UCSD-AML1 (cell line): ENCODE measurements around the gene LRRC26.

ENCODE experiments used
- DNase-seq: peaks from one replicate; lab custom pipeline; 2025; ENCODE audit not compliant: unreplicated experiment; lab: John Stamatoyannopoulos, UW

Gene LRRC26

DNA sequence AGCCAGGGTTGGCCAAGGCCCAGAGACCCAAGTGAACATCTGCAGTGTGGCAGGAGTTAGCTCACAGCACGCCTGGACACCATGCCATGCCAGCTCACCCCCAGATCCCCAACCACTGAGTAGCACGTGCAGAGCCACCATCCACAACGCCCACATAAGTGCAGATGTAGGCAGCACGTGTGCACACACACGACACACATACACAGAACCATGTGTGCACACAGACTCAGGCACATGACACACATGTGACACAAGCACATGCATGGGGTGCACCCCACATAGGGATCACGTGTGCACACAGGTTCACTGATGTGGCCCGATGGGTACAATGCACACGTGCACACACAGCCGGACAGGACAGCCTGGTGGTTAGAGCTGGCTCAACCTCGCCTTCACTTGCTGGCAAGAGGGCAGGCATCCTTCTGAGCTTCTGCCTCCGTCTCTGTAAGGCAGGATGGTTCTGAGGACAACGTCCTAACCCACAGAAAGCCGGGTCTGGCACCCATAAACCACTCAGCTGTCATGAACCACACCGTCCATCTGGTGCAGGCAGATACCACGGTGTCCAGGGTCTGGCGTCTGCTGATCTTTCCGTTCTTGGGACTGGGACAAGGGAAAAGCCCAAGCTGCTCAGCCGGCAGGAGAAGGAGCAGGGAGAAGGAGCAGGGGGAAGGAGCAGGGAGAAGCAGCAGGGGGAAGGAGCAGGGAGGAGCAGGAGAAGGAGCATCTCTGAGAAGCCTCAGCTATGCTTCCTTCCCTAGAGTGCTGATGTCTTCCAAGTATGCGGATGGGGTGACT is 12.0 kb downstream of the LRRC26 start:
- no peak for DNase-seq

DNA sequence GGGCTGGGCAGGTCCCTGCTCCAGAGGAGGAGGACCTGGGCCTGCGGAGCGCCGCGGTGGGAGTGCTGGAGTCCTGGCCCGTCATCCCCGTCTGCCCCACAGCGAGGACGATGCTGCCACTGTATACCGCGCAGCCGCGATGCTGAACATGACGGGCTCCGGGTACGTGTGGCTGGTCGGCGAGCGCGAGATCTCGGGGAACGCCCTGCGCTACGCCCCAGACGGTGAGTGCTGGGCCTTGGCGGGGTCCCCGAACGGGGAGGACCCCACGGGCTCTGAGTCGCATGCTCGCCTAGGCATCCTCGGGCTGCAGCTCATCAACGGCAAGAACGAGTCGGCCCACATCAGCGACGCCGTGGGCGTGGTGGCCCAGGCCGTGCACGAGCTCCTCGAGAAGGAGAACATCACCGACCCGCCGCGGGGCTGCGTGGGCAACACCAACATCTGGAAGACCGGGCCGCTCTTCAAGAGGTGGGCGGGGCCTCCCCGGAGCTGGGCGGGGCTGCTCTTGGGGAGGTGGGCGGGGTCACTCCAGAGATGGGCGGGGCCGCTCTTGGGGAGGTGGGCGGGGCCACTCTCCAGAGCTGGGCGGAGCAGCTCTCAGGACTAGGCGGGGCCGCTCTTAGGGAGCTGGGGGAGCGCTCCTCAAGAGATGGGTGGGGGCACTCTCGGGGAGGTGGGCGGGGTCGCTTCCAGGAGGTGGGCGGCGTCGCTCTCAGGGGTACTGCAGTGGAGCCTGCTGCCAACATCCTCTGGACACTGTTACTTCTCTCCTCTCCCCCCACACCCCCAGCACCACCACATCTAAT is 13.1 kb downstream of the LRRC26 start:
- DNase-seq = no peak

DNA sequence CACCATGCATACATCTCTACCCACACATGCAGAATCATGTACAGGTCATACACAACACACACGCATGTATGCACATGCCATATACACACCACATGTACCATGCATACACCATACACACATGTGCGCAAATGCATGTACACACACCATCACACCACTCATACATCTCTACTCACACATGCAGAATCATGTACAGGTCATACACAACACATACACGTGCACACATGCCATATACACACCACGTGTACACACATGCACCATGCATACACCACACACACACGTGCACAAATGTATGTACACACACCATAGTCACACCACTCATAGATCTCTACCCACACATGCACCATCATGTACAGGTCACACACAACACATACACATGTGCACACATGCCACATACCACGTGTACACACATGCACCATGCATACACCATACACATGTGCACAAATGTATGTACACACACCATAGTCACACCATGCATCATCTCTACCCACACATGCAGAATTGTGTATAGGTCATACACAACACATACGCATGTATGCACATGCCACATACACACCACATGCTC is 16.9 kb downstream of the LRRC26 start:
- DNase-seq = no peak

DNA sequence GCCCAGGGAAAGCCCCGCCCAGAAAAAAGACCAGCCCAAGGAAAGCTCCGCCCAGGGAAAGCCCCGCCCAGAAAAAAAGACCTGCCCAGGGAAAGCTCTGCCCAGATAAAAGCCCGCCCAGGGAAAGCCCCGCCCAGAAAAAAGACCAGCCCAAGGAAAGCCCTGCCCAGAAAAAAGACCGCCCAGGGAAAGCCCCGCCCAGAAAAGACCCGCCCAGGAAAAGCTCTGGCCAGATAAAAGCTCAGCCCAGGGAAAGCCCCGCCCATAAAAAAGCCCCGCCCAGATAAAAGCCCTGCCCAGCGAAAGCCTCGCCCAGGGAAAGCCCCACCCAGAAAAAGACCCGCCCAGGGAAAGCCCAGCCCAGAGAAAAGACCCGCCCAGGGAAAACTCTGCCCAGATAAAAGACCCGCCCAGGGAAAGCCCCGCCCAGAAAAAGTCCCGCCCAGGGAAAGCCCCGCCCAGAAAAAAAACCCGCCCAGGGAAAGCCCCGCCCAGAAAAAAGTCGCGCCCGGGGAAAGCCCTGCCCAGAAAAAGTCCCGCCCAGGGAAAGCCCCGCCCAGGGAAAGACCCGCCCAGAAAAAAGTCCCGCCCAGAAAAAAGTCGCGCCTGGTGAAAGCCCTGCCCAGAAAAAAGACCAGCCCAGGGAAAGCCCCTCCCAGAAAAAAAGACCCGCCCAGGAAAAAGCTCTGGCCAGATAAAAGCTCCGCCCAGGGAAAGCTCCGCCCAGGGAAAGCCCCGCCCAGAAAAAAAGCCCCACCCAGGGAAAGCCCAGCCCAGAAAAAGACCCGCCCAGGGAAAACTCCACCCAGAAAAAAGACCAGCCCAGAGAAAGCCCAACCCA is 19.0 kb downstream of the LRRC26 start:
- DNase-seq = peak; percentile 94

DNA sequence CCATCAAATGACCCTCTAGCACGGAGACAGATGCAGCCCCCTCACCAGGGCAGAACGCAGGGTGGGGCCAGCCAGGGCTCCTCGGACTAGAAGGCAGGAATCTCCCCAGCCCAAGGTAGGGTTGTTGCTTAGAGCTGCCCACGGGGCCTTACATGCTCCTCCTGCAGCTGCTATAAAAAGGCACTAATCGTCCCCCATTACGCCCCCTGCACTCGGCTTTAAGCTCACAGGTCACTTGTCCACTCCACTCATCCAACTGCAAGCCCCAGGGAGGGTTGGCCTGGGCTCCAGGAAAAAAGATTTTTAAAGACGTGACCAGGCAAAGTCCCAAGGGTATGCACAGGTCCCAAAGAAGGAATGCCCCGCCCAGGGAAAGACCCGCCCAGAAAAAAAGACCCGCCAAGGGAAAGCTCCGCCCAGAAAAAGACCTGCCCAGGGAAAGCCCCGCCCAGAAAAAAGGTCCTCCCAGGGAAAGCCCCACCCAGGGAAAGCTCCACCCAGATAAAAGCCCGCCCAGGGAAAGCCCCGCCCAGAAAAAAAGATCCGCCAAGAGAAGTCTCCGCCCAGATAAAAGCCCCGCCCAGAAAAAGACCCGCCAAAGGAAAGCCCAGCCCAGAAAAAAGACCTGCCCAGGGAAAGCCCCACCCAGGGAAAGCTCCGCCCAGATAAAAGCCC is 19.8 kb downstream of the LRRC26 start:
- no peak for DNase-seq

DNA sequence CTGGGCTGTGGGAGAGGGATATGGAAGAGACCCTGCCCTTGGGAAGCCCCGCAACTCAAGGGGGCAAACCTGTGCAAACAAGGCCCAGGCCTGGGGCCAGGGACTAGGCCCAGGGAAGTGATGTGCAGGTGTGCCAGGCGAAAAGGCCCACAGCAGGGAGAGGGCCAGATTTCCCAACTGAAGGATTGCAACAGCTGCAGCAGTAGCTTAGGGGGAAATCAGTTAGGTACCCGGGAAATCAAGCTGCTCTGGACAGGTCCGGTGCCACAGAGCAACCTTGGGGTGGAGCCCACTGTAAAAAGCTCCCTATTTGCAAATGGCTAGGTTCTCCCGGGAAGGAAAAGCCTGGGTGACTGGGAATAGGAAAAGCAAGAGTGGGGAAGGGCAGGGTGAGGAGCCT is 20.5 kb downstream of the LRRC26 start:
- DNase-seq = no peak

DNA sequence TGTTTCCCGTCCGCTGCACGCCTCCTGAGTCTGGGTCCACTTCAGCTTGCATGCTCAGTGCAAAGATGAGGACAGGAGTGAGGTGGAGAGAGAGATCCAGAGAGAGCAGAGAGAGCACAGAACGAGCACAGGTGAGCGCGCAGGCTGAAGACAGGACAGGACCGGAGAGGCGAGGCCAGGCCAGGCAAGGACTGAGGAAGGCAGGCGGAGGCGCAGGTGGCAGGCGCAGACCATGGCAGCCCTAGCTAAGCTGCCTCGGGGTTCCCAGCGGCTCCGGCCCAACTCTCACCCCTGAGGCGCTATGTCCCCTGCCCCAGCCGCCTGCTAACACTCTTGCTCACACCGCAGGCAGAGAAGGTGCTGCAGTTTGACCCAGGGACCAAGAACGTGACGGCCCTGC is 21.2 kb downstream of the LRRC26 start:
- DNase-seq = no peak

DNA sequence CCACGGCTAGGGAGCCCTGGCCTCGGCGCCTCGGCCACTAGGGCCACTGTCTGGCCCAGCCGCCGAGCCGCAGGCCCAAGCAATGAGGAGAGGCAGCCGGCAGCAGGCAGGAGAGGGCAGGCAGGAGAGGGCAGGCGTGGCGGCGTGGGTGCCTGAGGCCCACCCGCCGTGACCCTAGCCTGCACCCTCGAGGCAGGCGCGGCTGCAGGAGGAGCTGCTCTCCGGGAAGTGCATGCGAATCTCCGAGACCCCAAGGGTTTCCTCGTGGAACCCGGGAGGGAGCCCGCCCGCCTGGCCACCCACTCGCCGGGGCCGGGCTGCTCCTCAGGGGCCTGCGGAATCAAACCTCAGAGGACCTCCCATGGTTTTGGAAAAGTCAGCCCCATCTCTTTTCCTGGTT is 21.6 kb downstream of the LRRC26 start:
- no peak for DNase-seq

DNA sequence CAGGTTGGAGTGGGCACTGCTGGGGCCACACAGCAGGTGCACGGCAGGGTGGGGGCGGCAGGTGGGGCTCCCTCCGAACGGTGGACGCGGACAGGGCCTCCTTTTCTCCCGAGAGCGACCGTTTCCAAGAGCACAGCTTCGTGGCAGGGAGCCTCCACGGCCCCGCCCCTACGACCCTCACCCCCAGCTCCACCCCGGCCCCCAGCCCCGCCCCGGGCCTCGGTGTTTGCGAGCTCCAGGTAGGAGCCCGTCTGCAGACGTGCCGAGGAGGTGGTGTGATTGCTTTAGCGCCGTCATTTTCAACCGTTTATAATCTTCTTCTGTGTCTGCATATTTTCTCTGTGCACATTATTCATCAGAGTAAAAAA is 22.1 kb downstream of the LRRC26 start:
- DNase-seq = no peak

DNA sequence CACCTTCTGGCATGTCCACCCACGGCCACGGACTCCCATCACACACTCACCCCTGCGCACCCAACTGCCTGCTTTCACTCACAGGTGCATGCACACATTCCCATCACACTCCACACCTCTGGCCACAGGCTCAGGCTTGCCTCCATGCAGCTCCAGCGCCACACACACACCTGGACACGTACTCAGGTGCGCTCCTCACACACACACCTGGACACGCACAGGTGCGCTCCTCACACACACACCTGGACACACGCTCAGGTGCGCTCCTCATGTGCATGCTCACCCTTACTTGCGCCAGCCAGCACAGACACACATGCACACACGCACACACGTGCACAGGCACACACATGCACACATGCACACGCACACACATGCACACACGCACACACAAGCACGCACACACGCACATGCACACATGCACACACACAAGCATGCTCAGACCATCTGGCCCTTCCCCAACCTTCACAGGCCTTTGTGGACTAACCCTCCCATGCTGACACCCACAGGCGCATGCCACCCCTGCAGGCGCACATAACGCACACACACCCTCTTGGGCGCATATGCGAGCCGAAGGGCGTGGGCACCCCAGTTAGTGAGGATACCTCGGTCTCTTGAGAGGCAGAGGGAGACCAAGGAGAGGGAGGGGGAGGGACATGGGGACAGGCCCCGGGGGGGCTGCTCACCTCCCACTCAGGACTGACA is 22.6 kb downstream of the LRRC26 start:
- DNase-seq = no peak

DNA sequence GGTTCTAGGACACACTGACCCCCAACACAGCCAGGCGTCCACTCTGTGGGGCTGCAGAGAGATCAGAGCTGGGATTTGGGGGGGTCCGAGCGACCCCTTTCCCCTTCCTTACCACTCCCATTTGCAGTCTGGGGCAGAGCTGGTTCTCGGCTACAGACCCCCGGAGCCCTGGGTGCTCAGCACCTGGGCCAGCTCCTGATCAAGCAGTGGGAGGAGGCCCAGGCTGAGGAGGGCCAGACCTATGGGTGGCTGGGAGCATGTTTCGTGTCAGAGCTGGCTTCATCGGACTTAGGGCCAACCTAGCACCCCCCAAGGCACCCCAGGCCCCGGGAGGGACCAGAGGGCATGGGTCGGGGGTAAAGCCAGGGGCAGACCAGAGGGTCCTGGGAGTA is 23.3 kb downstream of the LRRC26 start:
- no peak for DNase-seq

DNA sequence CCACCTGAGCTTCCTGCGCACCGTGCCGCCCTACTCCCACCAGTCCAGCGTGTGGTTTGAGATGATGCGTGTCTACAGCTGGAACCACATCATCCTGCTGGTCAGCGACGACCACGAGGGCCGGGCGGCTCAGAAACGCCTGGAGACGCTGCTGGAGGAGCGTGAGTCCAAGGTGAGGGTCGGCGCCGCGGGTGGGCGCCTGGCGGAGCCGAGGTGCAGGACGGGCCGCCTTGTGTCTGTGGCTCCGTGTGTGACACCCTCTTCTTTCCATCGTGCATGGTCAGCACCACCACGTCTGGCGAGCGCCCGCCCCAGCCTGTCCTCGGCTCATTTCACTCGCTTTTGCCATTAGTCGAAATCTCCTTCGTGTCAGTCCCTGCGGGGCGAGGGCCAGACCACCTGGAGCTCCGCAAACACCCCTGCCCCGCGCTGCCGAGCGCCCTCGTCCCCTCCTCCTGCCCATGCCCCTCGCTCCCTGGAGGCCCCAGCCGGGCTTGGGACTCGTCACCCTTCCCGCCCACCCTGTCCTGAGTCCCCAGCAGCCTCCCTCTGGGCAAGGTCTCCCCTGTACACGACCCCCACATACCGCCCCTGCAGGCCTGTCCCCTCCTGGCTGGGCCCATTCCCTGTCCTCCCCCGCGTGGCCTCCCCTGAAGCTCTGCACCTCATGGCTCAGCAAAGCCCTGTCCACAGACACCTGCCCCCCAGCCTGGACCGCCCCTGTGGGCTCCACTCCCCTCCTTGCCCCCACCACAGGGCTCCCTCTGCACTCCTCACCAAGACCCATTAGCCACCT is 23.9 kb downstream of the LRRC26 start:
- no peak for DNase-seq

DNA sequence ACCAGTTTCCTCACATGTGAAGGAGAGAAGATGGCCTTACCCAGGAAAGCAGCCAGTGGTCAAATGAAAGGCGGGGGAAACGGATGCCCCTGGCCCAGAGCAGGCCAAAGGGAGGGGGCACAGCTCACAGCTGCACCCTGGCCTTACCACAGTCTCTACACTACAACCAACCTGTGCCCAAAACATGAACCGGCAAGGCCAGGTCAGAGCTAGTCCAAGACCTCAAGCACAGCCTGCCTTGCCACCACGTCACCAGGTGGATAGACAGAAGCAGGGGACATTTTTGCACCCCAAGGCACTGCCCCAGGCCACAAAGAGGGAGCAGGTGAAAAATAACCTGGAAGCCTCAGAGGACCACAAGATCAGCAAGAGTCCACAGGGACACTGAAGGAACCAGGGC is 26.4 kb downstream of the LRRC26 start:
- DNase-seq = no peak

DNA sequence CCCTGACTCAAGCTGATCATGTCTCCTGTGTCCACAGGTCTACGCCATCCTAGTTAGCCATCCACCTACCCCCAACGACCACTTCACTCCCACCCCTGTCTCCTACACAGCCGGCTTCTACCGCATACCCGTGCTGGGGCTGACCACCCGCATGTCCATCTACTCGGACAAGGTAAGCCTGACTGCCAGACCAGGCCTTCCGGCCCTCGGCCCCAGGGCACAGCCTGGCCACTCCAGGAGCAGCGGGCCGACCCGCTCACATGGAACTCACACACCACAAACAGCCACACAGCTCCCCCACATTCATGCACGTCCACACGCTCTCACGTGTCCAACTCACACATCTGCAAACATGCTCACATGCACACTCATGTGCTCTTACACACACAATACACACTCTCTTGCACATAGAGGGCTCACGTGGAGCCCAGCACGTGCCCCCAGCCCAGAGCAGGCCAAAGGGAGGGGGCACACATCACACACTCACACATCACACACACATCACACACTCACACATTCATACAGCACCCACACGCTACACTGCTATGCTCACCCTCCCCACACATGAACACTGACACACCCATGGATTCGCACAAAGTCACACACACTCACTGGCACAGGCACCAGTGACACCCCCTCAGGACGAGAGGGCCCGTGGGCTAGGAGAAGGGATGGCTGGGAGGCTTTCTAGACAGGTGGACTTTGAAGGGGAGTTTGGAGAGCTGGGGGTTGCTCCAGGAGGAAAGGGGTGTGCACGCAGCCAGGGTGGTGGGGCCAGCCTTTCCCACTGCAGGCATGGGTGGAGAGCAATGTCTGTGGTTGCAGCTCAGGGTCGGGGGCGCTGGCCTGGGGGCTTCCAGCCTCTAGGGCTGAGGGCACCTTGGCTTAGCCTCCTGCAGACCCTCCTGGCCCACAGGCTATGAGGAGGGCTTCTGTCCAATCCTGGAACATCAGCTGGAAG is 27.6 kb downstream of the LRRC26 start:
- no peak for DNase-seq

DNA sequence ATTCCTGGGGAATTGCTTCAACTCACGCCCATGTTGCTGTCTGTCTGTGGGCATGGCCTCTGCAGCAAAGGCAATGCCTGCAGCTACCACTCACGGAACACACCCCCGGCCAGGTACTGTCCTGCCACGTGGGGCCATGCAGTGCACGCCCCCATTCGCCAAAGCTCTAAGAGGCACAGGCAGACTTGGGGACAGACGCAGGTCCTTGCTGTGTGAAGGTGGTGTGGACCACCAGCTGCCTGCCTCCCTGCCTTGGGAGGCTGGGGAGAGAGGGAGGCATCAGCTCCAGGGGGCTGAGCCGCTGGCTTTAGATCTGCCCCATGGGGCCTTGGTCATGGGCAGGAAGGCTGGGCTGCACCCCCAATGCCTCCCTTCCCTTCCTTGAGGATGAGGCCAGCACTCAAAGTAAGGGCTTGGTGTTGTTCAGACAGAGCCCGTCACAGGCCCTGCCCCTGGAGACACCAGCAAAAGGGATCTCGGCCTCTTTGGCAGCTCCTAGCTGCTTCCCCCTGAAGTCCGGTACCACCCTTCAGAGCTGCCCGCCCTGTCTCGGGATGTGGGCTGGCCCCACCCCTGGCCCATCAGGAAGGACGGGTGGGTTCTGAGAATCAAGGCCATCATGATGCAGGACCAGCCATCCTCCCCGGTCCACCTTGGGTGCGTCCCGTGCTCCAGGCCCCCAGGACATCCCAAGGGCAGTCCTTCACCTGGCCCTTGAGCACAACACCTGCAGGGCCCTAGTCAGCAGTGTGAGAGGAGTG is 28.6 kb downstream of the LRRC26 start:
- no peak for DNase-seq

DNA sequence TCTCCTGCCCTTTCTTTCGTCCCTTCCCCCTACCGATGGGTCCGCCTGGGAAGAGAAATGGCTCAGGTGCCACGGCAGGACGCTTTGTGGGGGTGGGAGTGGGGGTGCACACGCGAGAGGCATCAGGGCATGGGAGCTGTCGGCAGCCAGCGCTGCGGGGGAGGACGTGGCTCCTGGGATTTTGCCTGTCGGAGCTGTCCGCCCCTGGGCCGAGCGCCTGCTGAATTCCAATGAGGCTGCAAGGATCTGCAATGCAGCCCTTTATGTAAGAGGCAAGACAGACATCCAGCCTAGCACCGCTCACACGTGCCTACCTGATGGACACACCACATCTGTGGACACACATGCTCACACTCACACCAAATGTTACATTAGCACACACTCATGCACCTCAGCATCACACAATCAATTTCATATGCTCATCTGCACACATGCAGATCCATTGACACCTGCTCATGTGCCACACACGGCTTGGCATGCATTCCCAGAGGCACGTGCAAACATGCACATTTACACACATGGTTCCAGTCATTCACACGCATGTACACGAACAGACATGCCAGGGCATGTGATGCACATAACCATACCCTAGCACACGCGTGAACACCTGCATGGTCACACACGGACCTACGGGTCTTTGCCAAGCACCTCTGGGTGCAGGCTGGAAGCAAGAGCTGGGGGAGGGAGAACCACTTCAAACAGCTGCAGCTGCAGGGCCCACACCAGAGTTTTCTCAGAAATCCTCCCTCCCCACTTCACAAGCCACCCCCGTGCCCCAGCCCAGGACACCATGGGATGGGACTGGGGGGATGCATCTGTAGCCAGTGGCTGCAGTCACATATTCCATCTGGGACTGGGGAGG is 29.5 kb downstream of the LRRC26 start:
- no peak for DNase-seq
